ENCODE measurements around the gene ADAM11.
A peak's percentile ranks its signal among the peaks of the same experiment; 100 is the strongest.
"Not testable (repeated sequence)": the region's sequence is repeated elsewhere in the genome, so short reads cannot be mapped to it uniquely, and the experiment has no call there.

The ADAM11 gene, protein sequence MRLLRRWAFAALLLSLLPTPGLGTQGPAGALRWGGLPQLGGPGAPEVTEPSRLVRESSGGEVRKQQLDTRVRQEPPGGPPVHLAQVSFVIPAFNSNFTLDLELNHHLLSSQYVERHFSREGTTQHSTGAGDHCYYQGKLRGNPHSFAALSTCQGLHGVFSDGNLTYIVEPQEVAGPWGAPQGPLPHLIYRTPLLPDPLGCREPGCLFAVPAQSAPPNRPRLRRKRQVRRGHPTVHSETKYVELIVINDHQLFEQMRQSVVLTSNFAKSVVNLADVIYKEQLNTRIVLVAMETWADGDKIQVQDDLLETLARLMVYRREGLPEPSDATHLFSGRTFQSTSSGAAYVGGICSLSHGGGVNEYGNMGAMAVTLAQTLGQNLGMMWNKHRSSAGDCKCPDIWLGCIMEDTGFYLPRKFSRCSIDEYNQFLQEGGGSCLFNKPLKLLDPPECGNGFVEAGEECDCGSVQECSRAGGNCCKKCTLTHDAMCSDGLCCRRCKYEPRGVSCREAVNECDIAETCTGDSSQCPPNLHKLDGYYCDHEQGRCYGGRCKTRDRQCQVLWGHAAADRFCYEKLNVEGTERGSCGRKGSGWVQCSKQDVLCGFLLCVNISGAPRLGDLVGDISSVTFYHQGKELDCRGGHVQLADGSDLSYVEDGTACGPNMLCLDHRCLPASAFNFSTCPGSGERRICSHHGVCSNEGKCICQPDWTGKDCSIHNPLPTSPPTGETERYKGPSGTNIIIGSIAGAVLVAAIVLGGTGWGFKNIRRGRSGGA

DNA sequence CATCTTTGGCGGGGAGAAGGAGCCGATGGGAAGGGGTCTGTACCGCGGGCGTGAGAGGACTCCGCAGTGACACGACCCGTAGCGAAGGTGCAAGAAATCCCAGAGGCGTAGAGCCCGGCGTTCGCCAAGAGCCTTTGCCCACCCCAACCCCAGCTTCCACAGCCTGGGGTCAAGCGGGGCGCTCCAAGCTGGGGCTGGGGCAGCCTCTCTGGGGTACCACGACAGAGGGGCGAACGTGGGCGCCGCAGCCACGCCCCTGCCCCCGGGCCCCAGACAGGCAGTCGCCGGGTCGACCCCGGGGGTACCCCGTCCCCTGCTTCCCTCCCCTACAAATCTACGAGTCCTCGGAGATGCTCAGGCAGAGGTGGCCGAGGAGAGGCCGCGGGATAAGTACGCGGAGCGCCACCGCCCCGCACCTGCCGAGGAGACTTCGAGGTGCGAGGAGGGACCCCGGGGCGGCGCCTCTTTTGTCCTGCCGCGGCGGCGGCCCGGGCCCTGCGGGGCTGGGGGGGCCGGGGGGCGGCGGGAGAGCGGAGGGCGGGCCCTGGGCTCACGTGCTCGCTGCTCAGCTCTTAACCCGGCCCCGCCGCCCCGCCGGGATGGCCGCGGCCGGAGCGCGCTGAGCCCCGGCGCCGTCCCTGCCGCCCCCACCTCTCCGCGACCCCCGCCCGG, at the start of gene ADAM11:
Gene ADAM11, plus strand, starts transcription at position 575 of the 672 bp plus-strand sequence. CDS start 212 bp downstream, outside the sequence.
- peak; percentile 85 for DNase-seq (ENCODE audit: low spot score)

DNA sequence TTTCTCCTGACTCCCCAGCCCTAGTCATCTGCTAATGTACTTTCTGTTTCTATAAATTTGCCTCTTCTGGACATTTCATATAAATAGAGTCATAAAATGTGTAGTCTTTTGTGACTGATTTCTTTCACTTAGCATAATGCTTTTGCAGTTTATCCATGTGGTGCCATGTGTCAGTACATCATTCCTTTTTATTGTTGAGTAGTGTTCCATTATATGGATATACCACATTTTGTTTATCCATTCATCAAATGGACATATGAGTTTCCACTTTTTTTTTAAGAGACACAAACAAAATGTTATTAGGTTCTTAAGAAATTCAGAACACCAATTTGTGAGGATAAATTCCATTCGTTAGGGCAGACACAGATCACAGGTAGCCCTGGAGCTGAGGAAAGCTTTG, 39.3 kb upstream of the ADAM11 start:
- no peak for DNase-seq (ENCODE audit: low spot score)

DNA sequence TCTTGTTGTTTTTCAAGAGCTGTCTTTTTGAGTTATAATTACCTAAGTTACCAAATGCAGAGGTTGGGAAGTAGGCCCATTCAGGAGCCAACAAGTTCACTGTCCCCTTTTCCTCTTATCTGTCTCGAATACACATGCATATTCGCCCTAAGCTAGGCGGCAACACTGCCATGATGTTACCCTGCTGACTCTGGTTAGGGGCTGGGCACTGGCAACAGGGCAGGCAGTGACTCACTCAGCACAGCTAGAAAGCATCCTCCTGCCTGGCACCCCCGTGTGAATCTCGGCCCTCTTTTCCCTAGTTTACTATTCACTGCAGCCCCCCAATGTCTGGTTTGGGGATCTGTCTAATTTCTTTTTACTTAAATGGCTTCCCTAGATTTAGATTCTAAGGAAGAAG, 36.5 kb upstream of the ADAM11 start:
- DNase-seq (ENCODE audit: low spot score) = no peak

DNA sequence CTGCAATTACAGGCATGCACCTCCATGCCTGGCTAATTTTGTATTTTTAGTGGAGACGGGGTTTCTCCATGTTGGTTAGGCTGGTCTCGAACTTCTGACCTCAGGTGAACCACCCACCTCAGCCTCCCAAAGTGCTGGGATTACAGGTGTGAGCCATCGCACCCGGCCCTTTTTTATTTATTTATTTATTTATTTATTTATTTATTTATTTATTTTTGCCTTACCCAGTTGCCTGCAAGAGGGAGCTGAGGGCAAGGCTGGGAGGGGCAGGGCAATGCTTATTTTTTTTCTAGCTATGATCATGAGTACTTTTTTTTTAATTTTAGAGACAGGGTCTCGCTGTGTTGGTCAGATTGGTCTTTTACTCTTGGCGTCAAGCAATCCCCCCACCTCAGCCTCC, 32.7 kb upstream of the ADAM11 start:
- DNase-seq (ENCODE audit: low spot score) = not testable (repeated sequence)

DNA sequence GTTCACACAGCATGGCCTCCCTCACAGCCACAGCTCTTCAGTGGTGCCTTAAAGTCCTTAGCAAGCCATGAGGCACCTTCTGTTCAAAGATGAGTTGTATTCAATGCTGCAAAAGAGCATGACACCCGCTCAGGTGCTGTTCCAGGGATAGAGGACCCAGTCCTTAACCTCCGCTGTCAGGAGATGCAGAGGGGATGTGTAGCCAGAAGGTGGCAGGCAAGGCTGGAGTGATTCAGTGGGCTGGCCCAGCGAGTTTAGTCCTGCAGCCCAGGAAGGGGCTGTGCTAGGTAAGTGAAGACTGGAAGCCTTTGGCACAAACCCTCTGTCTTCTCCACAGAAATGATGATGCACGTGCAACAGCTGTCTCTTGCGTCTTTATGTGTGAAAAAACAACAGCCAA, 25.0 kb upstream of the ADAM11 start:
- DNase-seq (ENCODE audit: low spot score) = no peak

DNA sequence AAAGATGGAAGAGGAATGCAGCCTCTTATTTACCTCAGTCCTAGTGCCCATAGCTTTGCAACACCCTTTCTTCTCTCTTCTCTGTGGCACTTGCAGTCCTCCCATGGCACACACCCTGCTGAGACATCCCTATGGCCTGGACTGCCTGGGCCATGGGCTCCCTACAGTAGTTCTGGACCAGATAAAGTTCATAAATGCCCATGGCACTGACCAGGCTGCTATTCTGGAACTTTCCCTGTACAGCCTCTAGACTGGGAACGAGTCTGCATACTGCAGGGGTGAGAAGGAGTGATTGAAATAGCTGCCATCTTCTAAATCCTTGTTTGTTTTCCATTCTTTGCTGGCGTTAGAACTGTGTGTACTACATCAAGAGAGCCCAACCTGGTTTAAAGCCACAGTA, 24.5 kb upstream of the ADAM11 start:
- DNase-seq (ENCODE audit: low spot score) = no peak

DNA sequence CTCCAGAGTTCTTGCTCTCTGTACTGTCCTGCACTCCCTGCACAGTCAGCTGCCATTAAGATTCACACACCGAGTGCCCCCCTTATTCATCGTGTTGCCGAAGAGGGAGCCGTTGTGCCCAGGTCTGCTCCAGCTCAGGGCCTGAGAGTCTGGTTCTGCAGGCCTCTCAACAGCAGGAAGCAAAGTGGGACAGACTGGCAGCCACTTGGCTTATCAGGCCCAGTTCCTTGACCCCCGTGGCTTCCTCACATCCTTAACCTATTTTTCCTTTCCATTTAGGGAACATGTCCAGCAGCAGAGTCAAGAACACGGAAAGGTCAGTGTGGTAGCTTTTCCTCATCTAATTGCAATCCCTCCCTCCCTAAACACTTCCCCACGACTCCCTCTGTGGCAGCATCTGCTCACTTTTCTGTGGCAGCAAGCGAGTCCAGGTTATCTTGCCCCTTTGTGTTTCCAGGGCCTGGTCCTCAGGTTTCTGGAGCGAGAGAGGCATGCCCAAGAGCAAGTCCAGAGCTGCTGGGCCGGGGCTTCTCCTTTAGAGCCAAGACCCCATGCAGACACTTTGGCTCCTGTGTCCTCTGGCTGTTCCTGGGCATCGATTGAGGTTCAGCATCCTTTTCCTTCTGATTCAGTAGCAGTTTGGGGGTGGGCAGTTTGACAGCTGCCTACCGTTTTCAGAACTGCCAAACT, 22.1 kb upstream of the ADAM11 start:
- DNase-seq (ENCODE audit: low spot score) = no peak

DNA sequence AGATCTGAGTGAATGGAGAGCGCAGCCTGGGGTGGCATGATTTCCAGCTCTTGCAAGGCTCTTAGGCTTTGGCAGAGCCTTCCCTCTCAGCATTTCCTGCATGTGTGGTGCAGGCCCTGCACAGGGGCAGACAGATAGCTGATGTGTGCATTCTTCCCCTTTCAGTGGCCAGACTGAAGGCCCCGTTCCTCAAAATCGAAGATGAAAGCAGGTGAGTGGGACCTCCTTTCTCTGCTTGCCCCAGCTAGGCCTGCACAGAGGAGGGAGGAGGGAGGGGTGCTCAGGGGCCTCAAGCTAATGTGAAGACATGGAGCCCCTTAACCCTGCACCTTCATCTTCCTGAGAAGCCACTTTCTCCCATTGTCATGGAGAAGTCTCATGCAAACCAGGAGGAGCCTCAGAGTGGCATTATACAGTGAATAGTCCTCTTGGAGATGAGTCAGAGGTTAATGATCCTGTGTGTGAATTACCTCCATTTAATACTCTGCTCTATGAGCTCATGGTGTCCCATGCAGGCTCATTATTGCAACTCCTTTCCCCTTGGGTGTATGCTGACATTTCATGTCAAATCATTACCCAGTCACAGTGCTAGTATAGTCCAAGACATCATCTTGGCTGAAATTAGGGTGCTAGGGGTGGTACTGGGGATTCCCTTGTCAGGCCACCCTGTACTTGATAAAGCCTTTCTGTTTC, 20.4 kb upstream of the ADAM11 start:
- no peak for DNase-seq (ENCODE audit: low spot score)

DNA sequence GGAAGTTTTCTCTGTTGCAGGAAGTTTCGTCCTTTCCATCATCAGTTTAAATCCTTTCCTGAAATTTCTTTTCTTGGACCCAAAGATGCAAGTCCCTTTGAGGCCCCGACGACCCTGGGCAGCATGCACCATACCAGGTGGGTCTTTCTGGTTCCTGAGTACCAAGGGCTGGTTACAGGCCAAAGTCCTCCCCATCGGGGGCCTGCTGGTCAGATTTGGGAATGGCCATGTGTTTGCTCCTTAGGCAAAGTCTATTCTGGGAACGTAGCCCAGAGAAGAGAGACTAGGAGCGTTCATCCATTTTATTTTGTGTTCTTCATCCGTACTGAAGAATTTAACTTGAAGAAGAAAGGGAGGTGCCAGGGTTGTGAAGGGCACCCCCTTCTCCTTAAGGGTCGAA, 17.5 kb upstream of the ADAM11 start:
- DNase-seq (ENCODE audit: low spot score) = no peak

DNA sequence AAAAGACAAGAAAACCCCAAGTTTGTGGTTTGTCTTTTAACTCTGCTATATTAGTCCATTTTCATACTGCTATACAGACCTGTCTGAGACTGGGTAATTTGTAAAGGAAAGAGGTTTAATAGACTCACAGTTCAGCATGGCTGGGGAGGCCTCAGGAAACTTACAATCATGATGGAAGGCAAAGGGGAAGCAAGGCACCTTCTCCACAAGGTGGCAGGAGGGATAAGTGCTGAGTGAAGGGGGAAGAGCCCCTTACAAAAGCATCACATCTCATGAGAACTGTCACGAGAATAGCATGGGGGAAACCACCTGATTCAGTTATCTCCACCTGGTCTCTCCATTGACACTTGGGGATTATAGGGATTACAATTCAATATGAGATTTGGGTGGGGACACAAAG, 13.5 kb upstream of the ADAM11 start:
- no peak for DNase-seq (ENCODE audit: low spot score)

DNA sequence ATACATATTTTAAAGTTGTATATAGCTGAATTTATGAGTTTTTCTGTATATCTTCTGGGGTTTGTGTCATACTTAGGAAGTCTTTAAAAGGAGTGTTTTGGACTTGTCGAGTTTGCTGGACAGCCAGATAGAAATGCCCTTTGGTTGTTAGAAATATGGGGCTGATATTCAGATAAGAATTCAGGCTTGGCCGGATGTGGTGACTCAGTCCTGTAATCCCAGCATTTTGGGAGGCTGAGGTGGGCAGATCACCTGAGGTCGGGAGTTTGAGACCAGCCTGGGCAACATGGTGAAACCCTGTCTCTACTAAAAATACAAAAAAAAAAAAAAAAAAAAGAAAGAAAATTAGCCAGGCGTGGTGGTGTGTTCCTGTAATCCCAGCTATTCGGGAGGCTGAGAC, 13.1 kb upstream of the ADAM11 start:
- DNase-seq (ENCODE audit: low spot score) = not testable (repeated sequence)

DNA sequence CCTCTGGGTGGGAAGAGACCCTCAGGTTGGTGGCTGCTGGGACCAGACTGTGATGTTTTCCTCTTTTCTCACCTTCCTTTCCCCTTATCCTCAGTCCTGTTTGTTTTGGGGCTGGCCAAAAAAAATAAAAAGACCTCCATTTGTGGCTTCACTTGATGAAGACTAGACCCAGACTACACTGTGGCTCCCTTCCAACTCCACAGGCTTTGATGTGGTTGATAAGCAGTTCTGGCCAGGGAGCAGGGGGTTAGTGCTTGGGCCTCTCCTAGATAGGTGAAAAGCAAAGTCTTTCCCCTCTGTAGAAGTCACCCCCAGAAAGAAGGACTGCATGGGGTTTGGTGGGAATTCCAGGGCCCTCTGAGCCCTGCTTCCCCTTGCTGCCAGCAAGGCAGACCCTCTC, 11.2 kb upstream of the ADAM11 start:
- no peak for DNase-seq (ENCODE audit: low spot score)

DNA sequence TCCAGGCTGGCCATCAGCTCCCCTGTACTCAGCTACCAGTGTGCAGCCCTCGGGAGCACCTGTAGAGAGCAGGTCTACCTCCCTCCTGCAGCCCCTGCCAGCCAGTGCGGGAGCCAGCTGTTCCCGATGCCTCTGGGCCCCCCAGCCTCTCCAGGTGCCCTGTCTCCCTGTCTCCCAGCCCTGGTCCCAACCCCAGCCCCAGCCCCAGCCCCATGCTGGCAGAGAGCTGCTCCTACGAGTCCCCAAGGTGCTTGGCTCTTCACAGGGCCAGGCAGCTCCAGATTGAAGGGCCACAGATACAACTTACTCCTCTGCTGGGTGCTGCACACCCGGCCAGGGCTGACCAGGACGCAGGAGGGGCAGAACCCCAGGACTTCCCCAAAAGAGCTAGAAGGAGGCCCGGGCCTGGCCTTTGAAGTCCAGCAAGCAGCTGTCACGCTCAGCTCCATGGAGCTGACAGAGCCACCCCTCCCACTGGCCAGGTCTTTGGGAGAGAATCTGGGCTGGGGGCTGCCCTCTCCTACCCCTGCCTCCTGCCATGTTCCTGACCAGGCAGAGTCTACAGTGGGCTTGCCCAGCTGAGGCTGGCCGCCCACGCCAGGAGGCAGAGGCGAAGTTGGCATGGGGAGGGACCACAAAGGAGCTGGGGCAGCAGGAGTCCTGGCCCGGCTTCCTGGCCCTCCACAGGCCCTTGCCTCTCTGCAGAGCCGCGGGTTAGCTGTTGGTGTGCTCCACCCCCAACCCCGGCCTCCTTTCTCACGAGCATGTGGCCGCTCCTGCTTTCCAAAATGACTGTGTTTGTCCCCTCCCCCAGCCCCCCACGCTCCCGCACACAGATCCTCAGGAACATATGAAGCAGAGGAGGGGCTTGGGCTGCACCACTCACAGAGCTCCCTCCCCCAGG, 9.5 kb upstream of the ADAM11 start:
- DNase-seq (ENCODE audit: low spot score) = no peak

DNA sequence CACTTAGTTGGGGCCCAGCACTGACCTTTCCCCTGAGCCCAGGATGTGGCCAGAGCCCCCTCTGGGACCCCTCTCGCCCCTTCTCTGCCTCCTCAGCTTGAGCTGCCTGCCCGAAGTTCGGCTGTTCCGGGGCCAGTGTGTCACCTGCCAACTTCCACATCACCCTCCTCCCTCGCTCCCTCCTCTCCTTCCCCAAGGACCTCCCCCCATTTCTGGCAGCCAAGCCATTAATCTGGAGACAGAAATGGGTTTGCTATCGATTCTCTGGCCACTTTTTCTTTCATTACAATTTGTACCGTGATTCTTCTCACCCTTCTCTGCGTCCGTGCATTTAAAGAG, 8.8 kb upstream of the ADAM11 start:
- DNase-seq (ENCODE audit: low spot score) = no peak

DNA sequence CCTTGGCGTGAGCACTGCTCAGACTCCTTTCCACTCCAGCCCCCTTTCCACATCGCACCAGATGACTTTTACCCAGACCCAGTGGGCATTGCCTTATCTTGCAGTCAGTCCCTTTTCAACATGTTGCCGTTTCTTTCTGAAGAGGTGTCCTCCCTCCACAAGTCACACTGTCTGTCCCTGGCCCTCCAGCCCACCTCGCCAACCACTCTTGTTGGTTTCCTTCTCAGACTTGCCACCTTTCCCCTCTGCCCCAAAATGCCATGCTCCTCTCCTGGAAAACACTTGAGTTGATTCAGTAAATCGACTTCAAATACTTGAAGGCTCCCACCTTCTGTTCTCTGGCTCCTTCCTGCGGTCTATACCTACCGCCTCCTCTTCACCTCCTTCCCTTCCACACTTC, 7.5 kb upstream of the ADAM11 start:
- DNase-seq (ENCODE audit: low spot score) = no peak

DNA sequence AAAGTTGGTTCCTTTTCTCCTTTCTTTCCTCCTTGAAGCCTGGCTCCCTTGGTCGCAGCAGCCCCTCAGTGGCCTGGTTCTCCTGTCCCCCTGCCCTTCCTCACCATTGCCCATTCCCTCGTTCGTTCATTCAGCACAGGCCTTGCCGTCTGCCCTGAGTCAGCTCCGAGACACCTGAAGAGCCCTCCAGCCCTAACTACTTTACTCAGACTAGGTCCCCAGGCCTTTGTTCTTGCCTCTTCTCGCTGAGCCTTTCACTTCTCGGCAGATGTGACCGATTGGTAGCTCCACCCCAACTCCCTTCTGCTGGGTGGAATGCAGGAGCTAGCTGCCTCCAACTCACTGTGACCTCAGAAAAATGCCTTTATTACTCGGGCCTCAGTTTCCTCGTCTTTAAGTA, 7.0 kb upstream of the ADAM11 start:
- no peak for DNase-seq (ENCODE audit: low spot score)

DNA sequence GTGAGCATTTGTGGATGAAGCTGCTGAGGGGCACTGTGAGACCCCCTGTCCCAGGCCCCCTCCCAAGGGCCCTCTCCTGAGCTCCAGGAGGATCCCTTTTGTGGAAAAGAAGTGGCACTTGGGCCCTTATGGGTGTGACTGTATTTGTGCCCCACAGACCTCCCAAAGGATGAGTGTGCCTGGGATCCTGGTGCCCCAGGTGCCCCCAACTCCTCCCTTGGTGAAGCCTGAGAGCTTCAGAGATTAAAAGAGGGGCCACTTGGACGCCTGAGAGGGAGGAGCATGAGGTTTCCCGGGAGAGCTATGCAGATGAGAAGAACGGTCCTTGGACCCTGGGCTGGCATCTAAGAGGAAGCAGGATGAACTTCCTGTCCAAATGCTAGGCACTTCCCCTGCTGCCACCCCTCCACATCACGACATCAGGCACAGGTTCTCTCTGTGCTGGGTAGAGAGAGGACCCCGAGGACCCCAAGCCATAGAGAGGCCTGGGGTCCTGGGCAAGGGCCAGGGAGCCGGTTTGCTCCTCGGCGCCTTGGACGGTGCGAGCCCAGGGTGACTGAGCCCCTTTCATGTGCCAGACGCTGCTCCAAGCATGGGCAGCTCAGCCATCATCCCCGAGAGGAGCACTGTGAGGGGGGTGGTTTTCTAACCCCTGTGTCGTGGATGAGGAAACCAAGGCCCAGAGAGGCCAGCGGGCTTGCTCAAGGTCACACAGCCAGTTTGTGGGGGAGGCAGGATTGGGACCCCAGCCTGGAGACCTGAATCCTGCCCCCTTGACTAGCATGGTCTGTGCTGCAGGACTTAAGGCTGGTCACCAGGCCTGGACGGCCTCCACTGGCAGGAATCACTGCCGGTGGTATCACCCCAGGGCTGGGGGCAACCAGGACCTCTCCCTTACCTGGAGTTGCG, 5.6 kb upstream of the ADAM11 start:
- no peak for DNase-seq (ENCODE audit: low spot score)

DNA sequence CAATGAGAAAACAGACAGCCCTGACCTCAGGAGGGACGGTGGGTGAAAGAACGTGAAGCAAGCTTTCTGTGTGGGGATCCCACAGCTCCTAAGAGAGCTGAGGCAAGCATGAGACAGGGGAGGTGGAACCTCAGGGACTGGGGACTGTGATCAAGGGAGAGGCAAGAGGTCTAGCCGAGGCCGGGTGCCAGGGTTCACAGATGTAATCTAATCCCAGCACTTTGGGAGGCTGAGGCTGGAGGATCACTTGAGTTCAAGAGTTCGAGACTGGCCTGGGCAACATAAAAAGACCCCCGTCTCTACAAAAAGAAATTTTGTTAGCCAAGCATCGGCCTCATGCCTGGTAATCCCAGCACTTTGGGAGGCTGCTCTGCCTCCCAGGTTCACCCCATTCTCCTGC, 4.5 kb upstream of the ADAM11 start:
- DNase-seq (ENCODE audit: low spot score) = no peak

DNA sequence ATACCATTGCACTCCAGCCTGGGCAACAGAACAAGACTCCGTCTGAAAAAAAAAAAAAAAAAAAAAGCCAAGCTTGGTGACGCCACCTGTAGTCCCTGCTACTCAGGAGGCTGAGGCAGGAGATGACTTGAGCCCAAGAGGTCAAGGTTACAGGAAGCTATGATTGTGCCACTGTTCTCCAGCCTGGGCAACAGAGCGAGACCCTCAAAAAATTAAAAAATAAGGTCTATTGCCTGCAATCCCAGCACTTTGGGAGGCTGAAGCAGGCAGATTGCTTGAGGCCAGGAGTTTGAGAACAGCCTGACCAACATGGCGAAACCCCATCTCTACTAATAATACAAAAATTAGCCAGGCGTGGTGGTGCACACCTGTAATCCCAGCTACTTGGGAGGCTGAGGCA, 3.6 kb upstream of the ADAM11 start:
- not testable (repeated sequence) for DNase-seq (ENCODE audit: low spot score)

Data from AG20443 (cell line).